ENCODE data around the gene TNNC1. TPM values are rescaled to one million over a fixed set of nuclear protein-coding genes. Genes with fewer than 3 reads are reported as not detected.
A peak's percentile ranks its signal among the peaks of the same experiment; 100 is the strongest.

TNNC1 gene
- total and polyA plus RNA-seq, 2 of the 13 experiments (the other 11 are each of a cell fraction or from before 2014, with no cell fraction given): 11.8 to 36.4 TPM

GRCh38 chr3:52444860-52445793, 8.7 kb downstream of the TNNC1 start, which contains the start of gene SEMA3G (continued):
- TF ChIP-seq BCLAF1 (IDR thresholded peaks at IDR 0.05) (no peak), TEF (CRISPR knock-in tag; IDR thresholded peaks at IDR 0.05) (no peak), ZNF10 (CRISPR knock-in tag; IDR thresholded peaks at IDR 0.05; ENCODE audit: borderline replicate concordance, low read depth) (no peak), NFATC3 (CRISPR knock-in tag; IDR thresholded peaks at IDR 0.05) (no peak), WIZ (CRISPR knock-in tag; IDR thresholded peaks at IDR 0.05) (no peak), SNAPC2 (CRISPR knock-in tag; IDR thresholded peaks at IDR 0.05) (no peak), ZNF678 (CRISPR knock-in tag; IDR thresholded peaks at IDR 0.05) (no peak), RBFOX2 (IDR thresholded peaks at IDR 0.05; ENCODE audit: low read depth, low read length) (peak; percentile 87), ZBTB20 (CRISPR knock-in tag; IDR thresholded peaks at IDR 0.05; ENCODE audit: borderline replicate concordance, low read depth) (peak; percentile 22; the same call in 1 of the 2 replicates), ZNF136 (CRISPR knock-in tag; IDR thresholded peaks at IDR 0.05; ENCODE audit: low read depth) (peak; percentile 74; the same call in 1 of the 2 replicates), ZNF790 (CRISPR knock-in tag; IDR thresholded peaks at IDR 0.05; ENCODE audit: borderline replicate concordance) (no peak), SMARCE1 (IDR thresholded peaks at IDR 0.05; ENCODE audit: borderline replicate concordance) (no peak), FOXK1 (CRISPR knock-in tag; IDR thresholded peaks at IDR 0.05; ENCODE audit: borderline replicate concordance, low read depth) (no peak), SP1 (IDR thresholded peaks at IDR 0.05) (no peak), SP1 (CRISPR knock-in tag; IDR thresholded peaks at IDR 0.05) (peak; percentile 88), ZNF773 (CRISPR knock-in tag; IDR thresholded peaks at IDR 0.05; ENCODE audit: borderline replicate concordance) (no peak), MLLT10 (CRISPR knock-in tag; IDR thresholded peaks at IDR 0.05) (no peak), NFRKB (IDR thresholded peaks at IDR 0.05) (no peak), ARNTL (CRISPR knock-in tag; IDR thresholded peaks at IDR 0.05) (peak; percentile 70), REL (CRISPR knock-in tag; conservative IDR thresholded peaks at IDR 0.05) (0 out of 2 replicates have a peak, but pooled peaks have one; percentile 49), CBFB (CRISPR knock-in tag; IDR thresholded peaks at IDR 0.05) (no peak), MZF1 (CRISPR knock-in tag; IDR thresholded peaks at IDR 0.05; ENCODE audit: borderline replicate concordance) (no peak), GABPB1 (CRISPR knock-in tag; IDR thresholded peaks at IDR 0.05) (peak; percentile 67), HHEX (CRISPR knock-in tag; IDR thresholded peaks at IDR 0.05) (no peak; the same call in 1 of the 2 replicates), ZNF282 (IDR thresholded peaks at IDR 0.05; ENCODE audit: partially characterized antibody) (no peak), RAD51 (IDR thresholded peaks at IDR 0.05; ENCODE audit: borderline replicate concordance) (no peak), ZNF768 (CRISPR knock-in tag; IDR thresholded peaks at IDR 0.05) (peak; percentile 59; the same call in 1 of the 2 replicates)
- TF ChIP-seq, protein P1, sequence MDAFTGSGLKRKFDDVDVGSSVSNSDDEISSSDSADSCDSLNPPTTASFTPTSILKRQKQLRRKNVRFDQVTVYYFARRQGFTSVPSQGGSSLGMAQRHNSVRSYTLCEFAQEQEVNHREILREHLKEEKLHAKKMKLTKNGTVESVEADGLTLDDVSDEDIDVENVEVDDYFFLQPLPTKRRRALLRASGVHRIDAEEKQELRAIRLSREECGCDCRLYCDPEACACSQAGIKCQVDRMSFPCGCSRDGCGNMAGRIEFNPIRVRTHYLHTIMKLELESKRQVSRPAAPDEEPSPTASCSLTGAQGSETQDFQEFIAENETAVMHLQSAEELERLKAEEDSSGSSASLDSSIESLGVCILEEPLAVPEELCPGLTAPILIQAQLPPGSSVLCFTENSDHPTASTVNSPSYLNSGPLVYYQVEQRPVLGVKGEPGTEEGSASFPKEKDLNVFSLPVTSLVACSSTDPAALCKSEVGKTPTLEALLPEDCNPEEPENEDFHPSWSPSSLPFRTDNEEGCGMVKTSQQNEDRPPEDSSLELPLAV (CRISPR knock-in tag; conservative IDR thresholded peaks at IDR 0.05; ENCODE audit: low read depth): no peak

Data from HepG2 (cell line).